HepG2 (cell line): ENCODE results near the gene COL9A3. TPM values are rescaled to one million over a fixed set of nuclear protein-coding genes. Genes with fewer than 3 reads are reported as not detected.

Experiments used
- ATAC-seq: fragments of 200-7000 bp; cut with Tn5 transposase; 3 replicates; pipeline ENCODE4 v1.9.1; 2020; ENCODE audit warnings: mild to moderate bottlenecking, moderate library complexity
- BruUV-seq: library from RNA; stranded (reverse); fragments of 400-500 nt; replicated peaks from 2 replicates; lab custom pipeline; 2021; lab: Mats Ljungman, UMichigan
- CTCF ChIA-PET: fragments of 300-600 bp; formaldehyde crosslinking; extraction: SDS; loops from one replicate; lab custom pipeline; 2021; ENCODE audit warnings: low total read pairs, inconsistent platforms, low intra/inter-chr PET ratio; lab: Yijun Ruan, JAX
- POLR2A ChIA-PET: fragments of 350-600 bp; sonication (Branson Sonifier 250); formaldehyde crosslinking; loops from one replicate; lab custom pipeline; 2020; ENCODE audit warnings: antibody characterized with exemption, inconsistent platforms; lab: Yijun Ruan, JAX
- DNase-seq: peaks from one replicate; pipeline ENCODE4 v3.0.0-alpha.2; 2015; ENCODE audit warnings: low spot score
- FAIRE-seq: peaks from 3 replicates; lab custom pipeline; 2011; peaks lifted over from hg19 to GRCh38; lab: Jason Lieb, UNC
- H2AFZ ChIP-seq: one replicate; pipeline ENCODE4 v1.6.1; 2011; ENCODE audit warnings: low read length, inconsistent platforms
- H3K27ac ChIP-seq: fragments of 300-600 bp; 3 replicates; pipeline ENCODE4 v1.8.0; 2011; ENCODE audit warnings: mixed run types, mild to moderate bottlenecking, mixed read lengths, low read length, inconsistent platforms; ENCODE audit not compliant: insufficient read depth; ENCODE audit errors: extremely low read length
- H3K27me3 ChIP-seq, 2 experiments: fragments of 200-600 bp in 1 of 2; 2 replicates in 1 of 2; 3 replicates in 1 of 2; pipeline versions ENCODE4 v1.6.0 to v1.8.0; 2011; ENCODE audit warnings: low read length in 2 of 2, mild to moderate bottlenecking in 2 of 2, moderate library complexity in 2 of 2, inconsistent platforms in 1 of 2; ENCODE audit not compliant: insufficient read depth in 2 of 2, control insufficient read depth in 1 of 2
- H3K36me3 ChIP-seq, 2 experiments: fragments of 200-600 bp in 1 of 2; replicated peaks in 1 of 2; 2 replicates in 1 of 2; 3 replicates in 1 of 2; pipeline versions ENCODE4 v1.5.1 to v1.8.0; 2011; ENCODE audit warnings: low read length in 2 of 2, inconsistent platforms in 1 of 2; ENCODE audit not compliant: insufficient read depth in 2 of 2, control insufficient read depth in 1 of 2
- H3K4me1 ChIP-seq: 2 replicates; pipeline ENCODE4 v1.5.1; 2012; ENCODE audit warnings: low read length, inconsistent platforms; ENCODE audit not compliant: insufficient read depth
- H3K4me2 ChIP-seq: 2 replicates; pipeline ENCODE4 v1.6.0; 2011; ENCODE audit warnings: low read depth, low read length, inconsistent platforms
- H3K4me3 ChIP-seq, 3 experiments: fragments of 200-600 bp in 1 of 3; sonication (generic), shearing (Covaris generic) in 1 of 3; replicated peaks in 1 of 3; 2 replicates each; pipeline ENCODE4 v1.5.1; 2011 to 2016; ENCODE audit warnings: low read length in 3 of 3, inconsistent platforms in 2 of 3, low read depth in 2 of 3, mild to moderate bottlenecking in 2 of 3, control low read depth in 1 of 3, mixed read lengths in 1 of 3; ENCODE audit not compliant: insufficient read depth in 1 of 3
- H3K79me2 ChIP-seq: one replicate; pipeline ENCODE4 v1.6.1; 2011; ENCODE audit warnings: low read length, inconsistent platforms; ENCODE audit not compliant: insufficient read depth
- H3K9ac ChIP-seq: 2 replicates; pipeline ENCODE4 v1.6.0; 2011; ENCODE audit warnings: mild to moderate bottlenecking, low read depth, low read length, inconsistent platforms; ENCODE audit not compliant: insufficient read depth
- H3K9me3 ChIP-seq: 2 replicates; pipeline ENCODE4 v1.5.1; 2012; ENCODE audit warnings: mild to moderate bottlenecking, low read length
- H4K20me1 ChIP-seq: 2 replicates; pipeline ENCODE4 v1.6.0; 2011; ENCODE audit warnings: inconsistent platforms, mild to moderate bottlenecking, low read length, moderate library complexity; ENCODE audit not compliant: insufficient read depth
- CBX1 ChIP-seq: IDR thresholded peaks from one replicate; pipeline ENCODE4 v1.6.1; 2016; ENCODE audit warnings: antibody characterized with exemption, low read depth
- CCDC6 ChIP-seq: sonication (generic); formaldehyde crosslinking; IDR thresholded peaks from 2 replicates; pipeline ENCODE4 v1.8.1; 2022; ENCODE audit warnings: mild to moderate bottlenecking, missing genetic modification reagents, moderate library complexity
- CEBPB ChIP-seq: IDR thresholded peaks from 2 replicates; pipeline ENCODE4 v1.6.1; 2011; ENCODE audit warnings: low read depth, low read length, improper control_type of control experiment, borderline replicate concordance
- CHD4 ChIP-seq: fragments of 200-600 bp; sonication (generic); IDR thresholded peaks from 2 replicates; pipeline ENCODE4 v1.7.0; 2017; ENCODE audit warnings: mild to moderate bottlenecking, low read length, borderline replicate concordance
- FOXM1 ChIP-seq: sonication (generic); formaldehyde crosslinking; IDR thresholded peaks from 2 replicates; pipeline ENCODE4 v1.5.0; 2020; ENCODE audit warnings: missing genetic modification reagents
- FOXO1 ChIP-seq: sonication (generic); formaldehyde crosslinking; IDR thresholded peaks from 2 replicates; pipeline ENCODE4 v1.4.0; 2020; ENCODE audit warnings: missing genetic modification reagents
- GTF3A ChIP-seq: sonication (generic); formaldehyde crosslinking; conservative IDR thresholded peaks from 2 replicates; pipeline ENCODE4 v1.4.0; 2020; ENCODE audit warnings: mild to moderate bottlenecking, missing genetic modification reagents
- HNRNPL ChIP-seq: fragments of 200-400 bp; formaldehyde crosslinking; IDR thresholded peaks from 2 replicates; pipeline ENCODE4 v1.6.1; 2017; ENCODE audit warnings: mild to moderate bottlenecking, low read depth, low read length
- IKZF1 ChIP-seq: fragments of 450-650 bp; IDR thresholded peaks from 2 replicates; pipeline ENCODE4 v1.7.1; 2016
- KDM3A ChIP-seq: IDR thresholded peaks from 2 replicates; pipeline ENCODE4 v1.6.1; 2018; ENCODE audit warnings: low read depth, missing compliant biosample characterization
- RNF2 ChIP-seq: fragments of 450-650 bp; conservative IDR thresholded peaks from 2 replicates; pipeline ENCODE4 v1.6.1; 2016; ENCODE audit warnings: low read depth
- SPEN ChIP-seq: sonication (generic); formaldehyde crosslinking; IDR thresholded peaks from 2 replicates; pipeline ENCODE4 v1.5.1; 2020; ENCODE audit warnings: low read depth, mild to moderate bottlenecking, missing genetic modification reagents
- ZBTB21 ChIP-seq: sonication (generic); formaldehyde crosslinking; IDR thresholded peaks from 2 replicates; pipeline ENCODE4 v1.4.0; 2020; ENCODE audit warnings: missing genetic modification reagents
- ZNF558 ChIP-seq: sonication (generic); formaldehyde crosslinking; IDR thresholded peaks from 2 replicates; pipeline ENCODE4 v1.9.0; 2022; ENCODE audit warnings: mild to moderate bottlenecking, missing genetic modification reagents, borderline replicate concordance
- ZNF570 ChIP-seq: sonication (generic); formaldehyde crosslinking; IDR thresholded peaks from 2 replicates; pipeline ENCODE4 v1.4.0; 2020; ENCODE audit warnings: mild to moderate bottlenecking, missing genetic modification reagents, borderline replicate concordance
- WGBS: methylation state at CpG from one replicate; pipeline ENCODE4 v1.1.6; 2017; ENCODE audit warnings: low lambda C conversion rate; 5-methylcytosine and 5-hydroxymethylcytosine counted together
- in situ Hi-C: cut with HindIII; loops from 2 replicates; pipeline ENCODE4 v1.10.0; 2017; ENCODE audit warnings: low pct_unique_long_range_greater_than_20kb; ENCODE audit not compliant: extremely low pct_ligation_motif_present
- intact Hi-C: fragments of 100-400 bp; cut with micrococcal nuclease; formaldehyde crosslinking; loops from one replicate; pipeline ENCODE4 v1.10.0; 2022; ENCODE audit not compliant: unreplicated experiment
- polyA plus RNA-seq, 8 experiments: library from polyadenylated mRNA; depleted of rRNA in 3 of 8; stranded (reverse) in 7 of 8; unstranded in 1 of 8; fragments of >200 nt; fragmentation: Illumina TruSeq in 4 of 8; extraction: Trizol in 4 of 8; gene quantifications; 2 replicates each; pipeline versions ENCODE4 v1.2.1 to v1.2.3, GENCODE V29; 2011 to 2016; ENCODE audit warnings: low read depth in 4 of 8, missing spikeins in 1 of 8, mixed read lengths in 1 of 8; ENCODE audit not compliant: insufficient read depth in 1 of 8
- total RNA-seq, 5 experiments: library from RNA; depleted of rRNA; stranded (reverse); fragments of >200 nt; fragmentation: Illumina TruSeq; extraction: Trizol; gene quantifications; 2 replicates each; pipeline ENCODE4 v1.2.3, GENCODE V29; 2016; ENCODE audit warnings: low read depth in 1 of 5
- TF ChIP-seq, protein P1 (sequence below): sonication (generic); formaldehyde crosslinking; IDR thresholded peaks from 2 replicates; pipeline ENCODE4 v1.8.0; 2023; ENCODE audit warnings: mild to moderate bottlenecking, missing genetic modification reagents
- TF ChIP-seq, protein P2 (sequence below): sonication (generic); formaldehyde crosslinking; IDR thresholded peaks from 2 replicates; pipeline ENCODE4 v1.4.0; 2020; ENCODE audit warnings: missing genetic modification reagents, borderline replicate concordance
- TF ChIP-seq, protein P3 (sequence below): sonication (generic); formaldehyde crosslinking; IDR thresholded peaks from 2 replicates; pipeline ENCODE4 v1.4.0; 2020; ENCODE audit warnings: missing genetic modification reagents

Gene COL9A3
- total and polyA plus RNA-seq, 2 of the 13 experiments (the other 11 are each of a cell fraction or from before 2014, with no cell fraction given): 155 to 204 TPM

DNA sequence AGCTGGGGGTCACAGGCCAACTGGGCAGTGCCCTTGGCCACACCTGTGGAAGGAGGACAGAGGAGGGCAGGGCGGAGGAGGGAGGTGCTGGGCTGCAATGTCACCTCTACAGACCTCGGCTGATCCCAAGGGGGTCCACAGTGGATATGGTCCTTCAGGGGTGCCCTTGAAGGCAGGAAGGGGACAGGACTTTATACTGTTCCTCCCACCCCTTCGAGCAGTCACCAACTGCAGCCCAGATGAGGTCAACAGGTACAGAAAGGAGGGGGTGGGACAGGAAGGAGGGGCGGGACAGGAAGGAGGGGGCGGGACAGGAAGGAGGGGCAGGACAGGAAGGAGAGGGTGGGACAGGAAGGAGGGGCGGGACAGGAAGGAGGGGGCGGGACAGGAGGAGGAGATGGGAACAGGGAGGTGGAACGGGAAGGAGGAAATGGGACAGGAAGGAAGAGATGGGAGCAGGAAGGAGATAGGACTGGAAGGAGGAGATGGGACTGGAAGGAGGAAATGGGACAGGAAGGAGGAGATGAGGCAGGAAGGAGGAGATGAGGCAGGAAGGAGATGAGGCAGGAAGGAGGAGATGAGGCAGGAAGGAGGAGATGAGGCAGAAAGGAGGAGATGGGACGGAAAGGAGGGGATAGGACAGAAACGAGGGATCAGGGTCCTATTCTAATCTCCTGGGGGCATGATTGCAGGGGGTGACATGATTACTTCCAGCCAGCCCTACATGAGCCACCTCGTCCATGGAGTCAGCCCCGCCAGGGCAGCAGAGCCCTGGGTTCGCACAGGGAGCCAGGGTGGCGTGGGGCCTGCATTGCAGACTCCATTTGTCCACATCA is 39.9 kb upstream of the COL9A3 start (continued):
- no peak for TF ChIP-seq IKZF1

DNA sequence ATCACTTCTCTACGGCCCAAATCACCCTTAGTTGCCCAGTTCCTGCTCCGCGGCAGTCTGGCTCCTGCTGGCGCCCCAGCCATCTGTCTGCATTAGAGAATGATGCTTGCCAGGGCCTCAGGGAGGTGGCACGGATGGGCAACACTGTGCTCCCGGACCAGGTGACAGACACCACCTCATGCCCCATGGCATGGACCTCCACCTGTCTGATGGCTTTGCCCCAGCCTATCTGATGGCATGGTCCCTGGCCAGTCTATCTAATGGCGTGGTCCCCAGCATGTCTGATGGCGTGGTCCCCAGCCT is 39.4 kb upstream of the COL9A3 start:
- Histone ChIP-seq H3K27ac (no peak overlapping the region), H3K27me3 (peaks cover 21 to 70% of the 10 kb centered on the region in 2 experiments), H3K79me2 (no peaks in the 10 kb centered on the region), H4K20me1 (no peaks in the 10 kb centered on the region), H3K36me3 (no peaks in the 10 kb centered on the region), H3K4me2 (peak overlapping the region; percentile 34; the same call in 1 of the 2 replicates), H3K4me1 (peaks cover 38% of the 10 kb centered on the region), H3K4me3 (no peak overlapping the region; a peak in 1 of 6 replicates), H2AFZ (no peak overlapping the region), H3K9ac (no peak overlapping the region), H3K9me3 (no peaks in the 10 kb centered on the region)
- FAIRE-seq: no peak
- ChIA-PET CTCF (no interaction called here), POLR2A (no interaction called here)
- no peak for TF ChIP-seq CEBPB
- peak; percentile 10; the same call in 1 of the 2 replicates for TF ChIP-seq FOXO1 (CRISPR knock-in tag)
- TF ChIP-seq GTF3A (CRISPR knock-in tag): no peak
- TF ChIP-seq ZBTB21 (CRISPR knock-in tag): peak; percentile 39; the same call in 1 of the 2 replicates
- TF ChIP-seq, protein P1, sequence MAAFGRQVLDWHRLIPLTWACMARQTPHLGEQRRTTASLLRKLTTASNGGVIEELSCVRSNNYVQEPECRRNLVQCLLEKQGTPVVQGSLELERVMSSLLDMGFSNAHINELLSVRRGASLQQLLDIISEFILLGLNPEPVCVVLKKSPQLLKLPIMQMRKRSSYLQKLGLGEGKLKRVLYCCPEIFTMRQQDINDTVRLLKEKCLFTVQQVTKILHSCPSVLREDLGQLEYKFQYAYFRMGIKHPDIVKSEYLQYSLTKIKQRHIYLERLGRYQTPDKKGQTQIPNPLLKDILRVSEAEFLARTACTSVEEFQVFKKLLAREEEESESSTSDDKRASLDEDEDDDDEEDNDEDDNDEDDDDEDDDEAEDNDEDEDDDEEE: no peak
- TF ChIP-seq SPEN (CRISPR knock-in tag): no peak
- no peak for TF ChIP-seq CHD4
- no peak for TF ChIP-seq ZNF558 (CRISPR knock-in tag)
- TF ChIP-seq, protein P2, sequence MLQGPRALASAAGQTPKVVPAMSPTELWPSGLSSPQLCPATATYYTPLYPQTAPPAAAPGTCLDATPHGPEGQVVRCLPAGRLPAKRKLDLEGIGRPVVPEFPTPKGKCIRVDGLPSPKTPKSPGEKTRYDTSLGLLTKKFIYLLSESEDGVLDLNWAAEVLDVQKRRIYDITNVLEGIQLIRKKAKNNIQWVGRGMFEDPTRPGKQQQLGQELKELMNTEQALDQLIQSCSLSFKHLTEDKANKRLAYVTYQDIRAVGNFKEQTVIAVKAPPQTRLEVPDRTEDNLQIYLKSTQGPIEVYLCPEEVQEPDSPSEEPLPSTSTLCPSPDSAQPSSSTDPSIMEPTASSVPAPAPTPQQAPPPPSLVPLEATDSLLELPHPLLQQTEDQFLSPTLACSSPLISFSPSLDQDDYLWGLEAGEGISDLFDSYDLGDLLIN (CRISPR knock-in tag): no peak
- TF ChIP-seq CBX1: peak; percentile 11
- TF ChIP-seq RNF2: no peak
- no peak for TF ChIP-seq CCDC6 (CRISPR knock-in tag)
- TF ChIP-seq FOXM1 (CRISPR knock-in tag): no peak
- TF ChIP-seq HNRNPL: 0 out of 2 replicates have a peak, but pooled peaks have one; percentile 36
- TF ChIP-seq, protein P3, sequence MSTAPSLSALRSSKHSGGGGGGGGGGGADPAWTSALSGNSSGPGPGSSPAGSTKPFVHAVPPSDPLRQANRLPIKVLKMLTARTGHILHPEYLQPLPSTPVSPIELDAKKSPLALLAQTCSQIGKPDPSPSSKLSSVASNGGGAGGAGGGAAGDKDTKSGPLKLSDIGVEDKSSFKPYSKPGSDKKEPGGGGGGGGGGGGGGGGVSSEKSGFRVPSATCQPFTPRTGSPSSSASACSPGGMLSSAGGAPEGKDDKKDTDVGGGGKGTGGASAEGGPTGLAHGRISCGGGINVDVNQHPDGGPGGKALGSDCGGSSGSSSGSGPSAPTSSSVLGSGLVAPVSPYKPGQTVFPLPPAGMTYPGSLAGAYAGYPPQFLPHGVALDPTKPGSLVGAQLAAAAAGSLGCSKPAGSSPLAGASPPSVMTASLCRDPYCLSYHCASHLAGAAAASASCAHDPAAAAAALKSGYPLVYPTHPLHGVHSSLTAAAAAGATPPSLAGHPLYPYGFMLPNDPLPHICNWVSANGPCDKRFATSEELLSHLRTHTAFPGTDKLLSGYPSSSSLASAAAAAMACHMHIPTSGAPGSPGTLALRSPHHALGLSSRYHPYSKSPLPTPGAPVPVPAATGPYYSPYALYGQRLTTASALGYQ (CRISPR knock-in tag): no peak
- TF ChIP-seq KDM3A (CRISPR knock-in tag): no peak
- no peak for TF ChIP-seq ZNF570
- DNase-seq: no peak
- intact Hi-C loops (no loop called here), in situ Hi-C loops (loop anchor here (10.0 to 25.0 kb wide), 2 partner anchors 93 to 265 kb away; no protein-coding TSS in a partner anchor)
- BruUV-seq: no TSS peak
- no peak for ATAC-seq
- WGBS: 77% methylated on average over 8 of the region's 8 CpGs
